Lower leg skin (tissue), 3 donors: ENCODE data around the gene SRCIN1.

Experiments used
- CTCF ChIP-seq, 3 donors: fragments of 450-650 bp; IDR thresholded peaks; one replicate each; pipeline ENCODE4 v1.5.1; 2016; ENCODE audit warnings: antibody characterized with exemption in 3 of 3, mild to moderate bottlenecking in 3 of 3, moderate library complexity in 2 of 3
- POLR2A ChIP-seq, 2 donors: fragments of 450-650 bp; IDR thresholded peaks; one replicate each; pipeline ENCODE4 v1.6.1; 2016 to 2017; ENCODE audit warnings: antibody characterized with exemption in 2 of 2, mild to moderate bottlenecking in 1 of 2, moderate library complexity in 1 of 2

- no peak for TF ChIP-seq POLR2A (IDR thresholded peaks at IDR 0.05)
- TF ChIP-seq CTCF (IDR thresholded peaks at IDR 0.05) = no peak
These were observed 55.1 kb downstream of the SRCIN1 start for GRCh38 chr17:38550661-38551060.
